GM12801 (cell line): ENCODE data around the gene SLC18B1.

ENCODE experiments used
- TF ChIP-seq, protein P1 (sequence below): IDR thresholded peaks from one replicate; pipeline ENCODE4 v1.5.1; 2011; ENCODE audit warnings: control low read depth; ENCODE audit not compliant: insufficient read length; ENCODE audit errors: extremely low read depth

SLC18B1 gene

DNA sequence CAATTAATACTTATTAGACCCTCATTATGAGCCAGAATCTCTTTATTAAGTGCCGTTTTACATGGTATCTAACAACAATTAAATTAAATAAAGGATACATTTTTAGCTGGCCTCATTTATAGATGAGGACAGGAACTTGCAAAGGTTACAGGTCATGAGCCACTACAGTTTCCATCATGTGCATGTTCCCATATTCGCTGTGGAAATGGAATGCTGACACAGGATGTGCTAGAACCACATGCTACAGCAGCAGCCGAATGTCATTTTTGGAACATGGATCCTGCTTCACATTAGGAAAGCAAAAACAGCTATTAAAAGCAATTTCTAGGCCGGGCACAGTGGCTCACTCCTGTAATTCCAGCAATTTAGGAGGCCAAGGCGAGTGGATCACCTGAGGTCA, 5.9 kb downstream of the SLC18B1 start:
- TF ChIP-seq, protein P1, sequence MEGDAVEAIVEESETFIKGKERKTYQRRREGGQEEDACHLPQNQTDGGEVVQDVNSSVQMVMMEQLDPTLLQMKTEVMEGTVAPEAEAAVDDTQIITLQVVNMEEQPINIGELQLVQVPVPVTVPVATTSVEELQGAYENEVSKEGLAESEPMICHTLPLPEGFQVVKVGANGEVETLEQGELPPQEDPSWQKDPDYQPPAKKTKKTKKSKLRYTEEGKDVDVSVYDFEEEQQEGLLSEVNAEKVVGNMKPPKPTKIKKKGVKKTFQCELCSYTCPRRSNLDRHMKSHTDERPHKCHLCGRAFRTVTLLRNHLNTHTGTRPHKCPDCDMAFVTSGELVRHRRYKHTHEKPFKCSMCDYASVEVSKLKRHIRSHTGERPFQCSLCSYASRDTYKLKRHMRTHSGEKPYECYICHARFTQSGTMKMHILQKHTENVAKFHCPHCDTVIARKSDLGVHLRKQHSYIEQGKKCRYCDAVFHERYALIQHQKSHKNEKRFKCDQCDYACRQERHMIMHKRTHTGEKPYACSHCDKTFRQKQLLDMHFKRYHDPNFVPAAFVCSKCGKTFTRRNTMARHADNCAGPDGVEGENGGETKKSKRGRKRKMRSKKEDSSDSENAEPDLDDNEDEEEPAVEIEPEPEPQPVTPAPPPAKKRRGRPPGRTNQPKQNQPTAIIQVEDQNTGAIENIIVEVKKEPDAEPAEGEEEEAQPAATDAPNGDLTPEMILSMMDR, result no peak

DNA sequence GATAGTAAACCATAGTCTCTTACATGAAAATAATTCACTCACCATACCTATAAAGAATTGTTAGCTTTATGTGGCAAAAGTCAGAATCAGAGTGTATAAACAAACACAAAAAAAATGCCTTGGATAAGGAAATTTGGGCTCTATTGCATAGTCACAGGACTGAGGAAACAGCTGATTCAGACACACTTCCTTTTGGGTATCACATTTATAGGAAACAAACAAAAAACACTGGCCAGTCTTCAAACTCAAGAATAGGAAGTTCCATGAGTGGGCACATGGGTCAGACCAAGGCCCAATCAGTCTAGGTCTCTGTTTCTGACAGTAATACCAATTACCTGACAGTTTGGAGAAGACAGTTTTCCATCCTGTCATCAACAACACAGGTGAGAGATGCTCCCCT, 8.0 kb downstream of the SLC18B1 start:
- TF ChIP-seq, protein P1, result no peak

DNA sequence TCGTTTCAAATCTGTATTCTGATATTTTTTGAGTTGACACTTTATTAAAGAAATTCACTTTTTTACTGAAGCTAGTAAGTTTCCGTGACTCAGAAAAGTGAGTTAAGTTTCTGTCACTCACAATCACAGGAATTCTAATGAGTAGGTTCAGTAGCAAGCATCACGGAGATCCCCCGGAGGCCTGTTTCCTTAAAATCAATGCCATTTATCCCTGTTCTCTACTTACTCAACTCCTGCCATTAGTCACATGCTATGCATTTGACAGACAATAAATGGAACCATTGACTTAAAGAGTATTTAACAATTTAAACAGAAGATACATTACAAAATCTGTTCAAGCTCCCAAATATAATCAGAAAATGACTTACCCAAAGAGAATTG, 9.1 kb downstream of the SLC18B1 start:
- TF ChIP-seq, protein P1, result no peak

DNA sequence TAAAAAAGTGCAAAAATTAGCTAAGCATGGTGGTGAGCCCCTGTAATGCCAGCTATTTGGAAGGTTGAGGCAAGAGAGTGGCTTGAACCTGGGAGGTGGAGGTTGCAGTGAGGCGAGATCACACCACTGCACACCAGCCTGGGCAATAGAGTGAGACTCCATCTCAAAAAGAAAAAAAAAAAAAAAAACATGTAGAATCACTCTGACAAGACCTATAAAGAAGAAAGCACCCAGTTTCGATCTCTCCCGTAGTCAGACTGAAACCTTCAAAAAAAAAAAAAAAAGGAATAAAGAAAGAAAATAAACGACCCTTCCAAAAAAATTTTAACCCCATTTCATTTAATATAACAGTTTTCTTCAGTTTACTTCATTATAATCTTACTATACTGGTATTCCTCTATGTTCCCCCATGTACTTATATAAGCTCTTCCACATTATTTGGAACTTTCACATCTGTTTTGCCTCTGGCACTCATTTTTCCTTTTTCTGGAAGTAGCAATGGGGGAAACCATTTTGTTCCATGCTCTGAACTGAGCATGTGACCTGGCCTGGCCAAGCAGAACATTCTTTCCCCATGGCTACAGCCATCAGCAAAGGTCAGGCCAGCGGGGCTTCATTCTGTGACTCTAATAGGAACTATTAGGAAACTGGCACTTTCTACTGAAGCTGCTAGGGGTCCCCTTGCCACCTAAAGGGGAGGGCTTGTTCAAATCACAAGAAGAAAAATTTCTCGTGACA, 9.6 kb downstream of the SLC18B1 start:
- TF ChIP-seq, protein P1, result no peak

DNA sequence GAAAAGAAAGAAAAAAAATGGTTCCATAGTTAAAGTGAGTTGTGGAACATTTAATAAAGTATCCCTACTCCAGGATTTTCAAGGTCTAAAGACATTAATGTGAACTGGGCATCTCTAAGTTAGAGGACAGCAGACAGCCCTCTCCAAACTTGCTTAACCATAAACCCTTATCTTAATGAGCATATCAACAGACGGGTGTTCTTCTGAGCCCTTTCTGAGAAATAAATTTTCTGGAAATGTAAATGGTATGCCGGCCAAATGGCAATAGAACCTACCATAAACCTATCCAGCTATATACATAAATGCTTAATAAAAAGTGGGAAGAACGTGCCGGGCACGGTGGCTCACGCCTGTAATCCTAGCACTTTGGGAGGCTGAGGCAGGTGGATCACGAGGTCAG, 12.5 kb downstream of the SLC18B1 start:
- TF ChIP-seq, protein P1, result no peak

DNA sequence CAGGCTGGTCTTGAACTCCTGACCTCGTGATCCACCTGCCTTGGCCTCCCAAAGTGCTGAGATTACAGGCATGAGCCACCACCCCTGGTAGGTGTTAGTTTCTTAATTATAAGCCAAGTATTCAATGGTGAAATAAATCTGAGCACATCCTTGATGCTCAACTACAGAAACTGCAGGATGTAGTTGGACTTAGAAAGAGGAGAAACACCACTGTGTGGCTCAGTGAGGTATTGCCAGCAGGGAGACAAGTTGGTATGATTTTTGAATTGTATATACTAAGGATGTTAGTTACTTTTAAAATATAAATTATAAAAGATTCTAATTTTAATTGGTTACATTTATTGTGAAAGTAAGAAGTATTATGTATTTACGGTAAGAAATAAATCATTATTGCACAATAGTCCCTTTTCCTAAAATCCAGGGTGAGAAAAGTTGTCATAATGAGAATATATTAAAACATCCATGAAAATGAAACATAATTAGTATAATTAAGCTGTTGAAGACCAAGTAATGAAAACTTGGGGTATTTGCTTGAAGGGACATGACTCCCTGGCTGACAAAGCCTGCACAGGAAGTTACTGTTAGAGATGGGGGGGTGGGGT, 17.6 kb downstream of the SLC18B1 start:
- TF ChIP-seq, protein P1, result no peak

DNA sequence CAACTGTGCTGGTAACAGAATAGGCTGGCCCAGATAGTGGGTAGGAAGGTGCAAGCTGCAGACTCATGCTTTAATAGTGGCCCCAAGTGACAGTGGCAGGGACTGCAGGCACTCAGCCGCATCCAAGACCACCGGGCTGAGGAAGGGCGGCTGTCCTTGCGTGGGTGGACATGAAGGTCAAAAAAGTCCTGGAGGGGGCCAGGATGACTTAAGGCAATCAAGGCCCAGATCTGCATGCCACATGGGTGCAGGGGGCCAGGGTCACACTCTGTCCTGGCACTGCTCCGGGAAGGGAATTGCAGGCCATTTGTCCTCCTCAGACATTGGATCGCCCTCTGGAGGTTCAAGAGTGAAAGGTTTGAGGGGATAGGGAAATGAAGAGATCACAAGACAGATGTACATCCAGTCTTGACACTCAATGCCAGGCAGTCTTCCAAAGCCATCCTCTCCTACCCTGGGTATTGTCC, 30.4 kb downstream of the SLC18B1 start:
- TF ChIP-seq, protein P1, result no peak
